Endothelial cell (in vitro differentiated cells): Measurements from ENCODE around the gene RS1. TPM values are rescaled to one million over a fixed set of nuclear protein-coding genes. Genes with fewer than 3 reads are reported as not detected.

ENCODE experiments used
- DNase-seq: peaks from one replicate; pipeline ENCODE4 v3.0.0; 2021; ENCODE audit warnings: low spot score
- H3K27ac Mint-ChIP-seq: one replicate; pipeline ENCODE4 v1.8.0; 2021; ENCODE audit warnings: mixed read lengths, inconsistent platforms; ENCODE audit not compliant: unreplicated experiment
- H3K27me3 Mint-ChIP-seq: one replicate; pipeline ENCODE4 v1.8.0; 2021; ENCODE audit warnings: mild to moderate bottlenecking, moderate library complexity, mixed read lengths, inconsistent platforms; ENCODE audit not compliant: unreplicated experiment
- H3K36me3 Mint-ChIP-seq: one replicate; pipeline ENCODE4 v1.8.0; 2021; ENCODE audit warnings: mild to moderate bottlenecking, low read depth, mixed read lengths, inconsistent platforms; ENCODE audit not compliant: unreplicated experiment
- H3K4me1 Mint-ChIP-seq: one replicate; pipeline ENCODE4 v1.8.0; 2021; ENCODE audit warnings: mild to moderate bottlenecking, mixed read lengths, inconsistent platforms; ENCODE audit not compliant: unreplicated experiment
- H3K4me3 Mint-ChIP-seq: one replicate; pipeline ENCODE4 v1.8.0; 2021; ENCODE audit warnings: mild to moderate bottlenecking, mixed read lengths, inconsistent platforms; ENCODE audit not compliant: unreplicated experiment
- H3K9me3 Mint-ChIP-seq: one replicate; pipeline ENCODE4 v1.8.0; 2021; ENCODE audit warnings: mixed read lengths, inconsistent platforms; ENCODE audit not compliant: unreplicated experiment
- total RNA-seq: library from RNA; stranded (reverse); fragmentation: NEBNext Ultra II Directional; extraction: Animal tissue kit (Norgen Biotek cat#: 25700); gene quantifications from one replicate; pipeline ENCODE4 v1.2.1, GENCODE V29; 2021; ENCODE audit not compliant: unreplicated experiment
- TF ChIP-seq, protein P1 (sequence below): fragments of 200-600 bp; sonication (generic); IDR thresholded peaks from one replicate; pipeline ENCODE4 v1.5.0; 2021; ENCODE audit warnings: antibody characterized with exemption; ENCODE audit not compliant: unreplicated experiment

Gene RS1
- total RNA-seq, 1 donor from 2014 or later = not detected

DNA sequence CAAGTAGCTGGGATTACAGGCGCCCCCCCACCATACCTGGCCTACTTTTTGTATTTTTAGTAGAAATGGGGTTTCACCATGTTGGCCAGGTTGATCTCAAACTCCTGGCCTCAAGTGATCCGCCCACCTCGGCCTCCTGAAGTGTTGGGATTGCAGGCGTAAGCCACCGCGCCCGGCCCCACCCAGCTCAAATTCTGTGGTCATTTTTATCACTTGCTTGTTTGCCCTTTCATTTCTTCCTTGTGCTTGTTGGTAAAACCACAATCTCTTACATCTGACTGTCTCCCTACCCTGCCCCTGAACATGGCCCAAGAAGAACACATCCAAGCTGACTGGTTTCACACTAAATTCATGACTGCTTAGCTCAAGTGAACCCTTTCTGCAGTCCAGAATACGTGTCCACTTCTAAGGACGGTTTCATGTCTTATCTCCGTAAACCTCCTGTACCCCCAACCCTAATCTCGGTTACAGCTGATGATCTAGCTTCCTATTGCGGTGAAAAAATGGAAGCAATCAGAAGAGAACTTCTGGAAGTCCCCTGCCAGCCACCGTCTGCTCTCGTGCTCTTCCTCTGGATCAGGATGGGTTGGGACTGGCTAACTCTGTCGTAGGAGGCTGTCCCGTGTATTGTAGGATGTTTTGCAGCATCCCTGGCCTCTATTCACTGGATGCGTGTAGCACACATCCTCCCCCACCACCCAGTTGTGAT lies 5.4 kb upstream of the RS1 start:
- H3K27me3 Mint-ChIP-seq = peaks cover 7% of the 10 kb centered on the region
- no peak overlapping the region for H3K4me3 Mint-ChIP-seq
- DNase-seq = no peak
- no peaks in the 10 kb centered on the region for H3K36me3 Mint-ChIP-seq
- H3K4me1 Mint-ChIP-seq = peaks cover 4% of the 10 kb centered on the region
- TF ChIP-seq, protein P1, sequence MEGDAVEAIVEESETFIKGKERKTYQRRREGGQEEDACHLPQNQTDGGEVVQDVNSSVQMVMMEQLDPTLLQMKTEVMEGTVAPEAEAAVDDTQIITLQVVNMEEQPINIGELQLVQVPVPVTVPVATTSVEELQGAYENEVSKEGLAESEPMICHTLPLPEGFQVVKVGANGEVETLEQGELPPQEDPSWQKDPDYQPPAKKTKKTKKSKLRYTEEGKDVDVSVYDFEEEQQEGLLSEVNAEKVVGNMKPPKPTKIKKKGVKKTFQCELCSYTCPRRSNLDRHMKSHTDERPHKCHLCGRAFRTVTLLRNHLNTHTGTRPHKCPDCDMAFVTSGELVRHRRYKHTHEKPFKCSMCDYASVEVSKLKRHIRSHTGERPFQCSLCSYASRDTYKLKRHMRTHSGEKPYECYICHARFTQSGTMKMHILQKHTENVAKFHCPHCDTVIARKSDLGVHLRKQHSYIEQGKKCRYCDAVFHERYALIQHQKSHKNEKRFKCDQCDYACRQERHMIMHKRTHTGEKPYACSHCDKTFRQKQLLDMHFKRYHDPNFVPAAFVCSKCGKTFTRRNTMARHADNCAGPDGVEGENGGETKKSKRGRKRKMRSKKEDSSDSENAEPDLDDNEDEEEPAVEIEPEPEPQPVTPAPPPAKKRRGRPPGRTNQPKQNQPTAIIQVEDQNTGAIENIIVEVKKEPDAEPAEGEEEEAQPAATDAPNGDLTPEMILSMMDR = no peak
- H3K9me3 Mint-ChIP-seq = no peaks in the 10 kb centered on the region
- no peak overlapping the region for H3K27ac Mint-ChIP-seq

DNA sequence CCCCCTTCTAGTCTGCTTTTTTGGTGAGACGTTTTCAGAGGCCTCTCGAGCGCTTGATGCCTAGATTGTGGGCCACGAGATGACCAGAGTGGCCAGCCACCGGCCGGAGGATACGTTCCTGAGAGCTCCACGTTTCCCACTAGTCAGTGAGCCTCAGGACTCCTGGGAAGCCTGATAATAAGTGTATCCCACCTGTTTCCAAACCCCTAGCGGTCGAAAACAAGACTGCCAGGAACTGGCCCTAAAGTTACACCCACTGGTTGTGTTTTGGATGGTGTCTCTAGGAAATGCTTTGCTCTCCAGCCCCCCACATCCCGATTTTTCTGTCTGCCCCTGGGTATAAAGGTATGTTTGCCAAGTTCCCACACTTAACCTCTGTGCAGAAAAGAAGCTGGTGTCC lies 4.6 kb upstream of the RS1 start:
- DNase-seq = peak; percentile 28
- Mint-ChIP-seq H3K27ac (no peak overlapping the region), H3K4me1 (peaks cover 4% of the 10 kb centered on the region), H3K9me3 (no peaks in the 10 kb centered on the region), H3K36me3 (no peaks in the 10 kb centered on the region), H3K27me3 (peaks cover 7% of the 10 kb centered on the region), H3K4me3 (no peak overlapping the region)
- TF ChIP-seq, protein P1 = peak; percentile 27

GRCh38 chrX:18676050-18676449 lies 4.1 kb upstream of the RS1 start:
- H3K27me3 Mint-ChIP-seq = peaks cover 7% of the 10 kb centered on the region
- no peaks in the 10 kb centered on the region for H3K9me3 Mint-ChIP-seq
- H3K4me3 Mint-ChIP-seq = no peak overlapping the region
- DNase-seq = no peak
- no peaks in the 10 kb centered on the region for H3K36me3 Mint-ChIP-seq
- TF ChIP-seq, protein P1 = no peak
- H3K4me1 Mint-ChIP-seq = peaks cover 4% of the 10 kb centered on the region
- H3K27ac Mint-ChIP-seq = no peak overlapping the region

DNA sequence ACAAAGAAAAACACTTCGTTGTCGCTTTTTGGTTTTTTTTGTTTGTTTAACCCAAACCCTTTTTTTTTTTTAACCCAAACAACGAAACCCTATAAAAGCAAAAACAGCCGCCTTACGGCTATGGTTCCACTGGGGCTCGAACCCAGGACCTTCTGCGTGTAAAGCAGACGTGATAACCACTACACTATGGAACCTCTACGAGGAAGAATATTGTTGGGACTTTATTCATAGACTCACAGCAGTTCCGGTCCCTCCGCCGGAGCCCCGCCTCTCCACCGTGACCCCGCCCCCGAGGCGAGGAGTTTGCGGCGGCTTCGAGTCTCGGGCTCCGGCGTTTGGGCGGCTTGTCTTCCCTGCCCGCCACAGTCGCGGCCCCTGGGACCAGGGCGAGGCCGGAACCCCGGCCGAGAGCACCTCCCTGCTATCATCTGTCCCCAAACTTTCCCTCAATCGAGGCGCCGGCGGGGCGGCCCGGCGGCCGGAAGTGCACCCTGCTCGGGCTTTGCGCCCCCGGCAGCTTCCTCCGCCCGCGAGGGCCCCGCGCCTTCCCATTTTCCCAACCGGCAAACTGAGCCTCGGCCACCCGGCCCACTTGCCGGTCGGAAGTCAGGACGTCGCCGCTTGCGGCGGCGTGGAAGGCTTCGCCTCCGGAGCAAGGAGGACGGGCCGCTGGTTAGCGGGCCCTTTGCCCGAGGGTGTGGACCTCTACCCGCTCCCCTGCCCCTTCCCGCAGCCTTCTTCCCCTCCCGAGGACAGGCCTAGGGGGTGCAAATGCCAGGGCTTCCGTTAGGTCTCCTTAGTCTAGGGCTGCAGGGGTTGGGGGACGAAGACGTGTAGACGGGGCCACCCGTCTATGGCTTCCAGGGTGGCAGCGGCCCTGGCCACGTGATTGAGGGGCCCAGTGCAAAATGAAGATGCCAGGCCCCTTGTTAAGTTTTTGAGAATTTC lies 3.2 kb upstream of the RS1 start:
- Mint-ChIP-seq H3K27ac (no peak overlapping the region), H3K4me1 (peaks cover 4% of the 10 kb centered on the region), H3K36me3 (no peaks in the 10 kb centered on the region), H3K27me3 (peaks cover 7% of the 10 kb centered on the region), H3K9me3 (no peaks in the 10 kb centered on the region), H3K4me3 (peak overlapping the region; percentile 25)
- TF ChIP-seq, protein P1 = no peak
- peak; percentile 75 for DNase-seq

DNA sequence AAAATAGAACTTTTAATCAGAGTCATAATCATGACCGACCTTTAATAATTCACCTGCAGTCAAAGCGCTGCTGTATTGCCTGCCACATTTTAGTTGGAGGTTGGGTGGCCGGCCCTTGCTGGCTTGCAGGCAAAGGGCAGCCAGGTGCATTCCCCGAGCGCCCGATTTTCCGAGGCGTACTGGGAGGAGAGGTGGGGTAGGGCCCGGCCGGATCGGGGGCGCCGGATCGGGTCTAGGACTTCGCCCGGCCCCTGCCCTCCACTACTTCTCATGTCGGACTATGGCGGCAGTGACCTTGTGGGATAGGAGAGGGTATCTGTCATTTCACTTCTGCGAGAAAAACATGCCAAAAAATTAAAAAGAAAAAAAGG lies 2.5 kb upstream of the RS1 start:
- no peaks in the 10 kb centered on the region for H3K36me3 Mint-ChIP-seq
- H3K4me1 Mint-ChIP-seq = peaks cover 4% of the 10 kb centered on the region
- H3K27ac Mint-ChIP-seq = no peak overlapping the region
- DNase-seq = no peak
- H3K27me3 Mint-ChIP-seq = peaks cover 7% of the 10 kb centered on the region
- TF ChIP-seq, protein P1 = no peak
- H3K4me3 Mint-ChIP-seq = peak overlapping the region; percentile 25
- no peaks in the 10 kb centered on the region for H3K9me3 Mint-ChIP-seq
